Upper lobe of left lung (tissue), 4 donors: ENCODE results near the gene DDAH1.

Experiments used
- EP300 ChIP-seq, 4 donors: sonication (generic); formaldehyde crosslinking; IDR thresholded peaks; one replicate each; pipeline ENCODE4 v1.5.1; 2017; ENCODE audit warnings: antibody characterized with exemption in 4 of 4, control low read depth in 2 of 4
- POLR2A ChIP-seq, 4 donors: fragments of 450-650 bp; IDR thresholded peaks; one replicate each; pipeline ENCODE4 v1.5.1; 2016 to 2017; ENCODE audit warnings: antibody characterized with exemption in 4 of 4, mild to moderate bottlenecking in 2 of 4
- POLR2AphosphoS5 ChIP-seq, 2 donors: sonication (generic); formaldehyde crosslinking; IDR thresholded peaks; one replicate each; pipeline ENCODE4 v1.5.1; 2017; ENCODE audit warnings: antibody characterized with exemption in 2 of 2
- TF ChIP-seq, protein P1 (sequence below), 6 experiments: fragments of 450-650 bp in 4 of 6; fragments of 200-600 bp in 2 of 6; sonication (generic) in 2 of 6; IDR thresholded peaks; one replicate each; pipeline ENCODE4 v1.5.1; 2016 to 2019; ENCODE audit warnings: antibody characterized with exemption in 6 of 6

- TF ChIP-seq, protein P1, sequence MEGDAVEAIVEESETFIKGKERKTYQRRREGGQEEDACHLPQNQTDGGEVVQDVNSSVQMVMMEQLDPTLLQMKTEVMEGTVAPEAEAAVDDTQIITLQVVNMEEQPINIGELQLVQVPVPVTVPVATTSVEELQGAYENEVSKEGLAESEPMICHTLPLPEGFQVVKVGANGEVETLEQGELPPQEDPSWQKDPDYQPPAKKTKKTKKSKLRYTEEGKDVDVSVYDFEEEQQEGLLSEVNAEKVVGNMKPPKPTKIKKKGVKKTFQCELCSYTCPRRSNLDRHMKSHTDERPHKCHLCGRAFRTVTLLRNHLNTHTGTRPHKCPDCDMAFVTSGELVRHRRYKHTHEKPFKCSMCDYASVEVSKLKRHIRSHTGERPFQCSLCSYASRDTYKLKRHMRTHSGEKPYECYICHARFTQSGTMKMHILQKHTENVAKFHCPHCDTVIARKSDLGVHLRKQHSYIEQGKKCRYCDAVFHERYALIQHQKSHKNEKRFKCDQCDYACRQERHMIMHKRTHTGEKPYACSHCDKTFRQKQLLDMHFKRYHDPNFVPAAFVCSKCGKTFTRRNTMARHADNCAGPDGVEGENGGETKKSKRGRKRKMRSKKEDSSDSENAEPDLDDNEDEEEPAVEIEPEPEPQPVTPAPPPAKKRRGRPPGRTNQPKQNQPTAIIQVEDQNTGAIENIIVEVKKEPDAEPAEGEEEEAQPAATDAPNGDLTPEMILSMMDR (IDR thresholded peaks at IDR 0.05), result no peak
- TF ChIP-seq POLR2A (IDR thresholded peaks at IDR 0.05) (no peak), POLR2AphosphoS5 (IDR thresholded peaks at IDR 0.05) (no peak), EP300 (IDR thresholded peaks at IDR 0.05) (no peak)
Observed at GRCh38 chr1:85289848-85290335, 175.1 kb downstream of the DDAH1 start.
